ENCODE measurements around the gene NEXMIF.
"Not testable (repeated sequence)": the region's sequence is repeated elsewhere in the genome, so short reads cannot be mapped to it uniquely, and the experiment has no call there.

NEXMIF gene

DNA sequence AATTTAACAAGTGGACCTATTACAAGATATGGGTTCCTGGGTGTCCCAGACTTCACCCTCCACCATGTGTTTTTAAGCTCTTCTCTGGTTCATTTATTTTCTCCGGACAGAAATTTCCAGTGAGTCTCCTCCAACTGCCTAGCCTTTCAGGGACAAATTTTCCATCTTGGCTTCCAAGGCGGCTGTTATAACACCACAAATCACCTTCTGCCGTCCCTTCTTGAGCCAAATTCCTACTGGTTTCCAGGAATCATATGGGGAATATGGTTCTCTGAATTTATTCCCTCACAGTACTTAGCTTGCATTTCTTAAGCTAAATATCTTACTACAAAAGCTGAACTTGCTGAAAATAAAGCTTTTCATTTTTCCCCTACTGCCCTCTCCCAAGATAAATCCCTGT, 18.8 kb downstream of the NEXMIF start:
- H3K27ac ChIP-seq, result no peak overlapping the region
- H3K4me1 ChIP-seq (ENCODE audit: low read depth, poor library complexity, severe bottlenecking), result no peaks in the 10 kb centered on the region
- no peaks in the 10 kb centered on the region for H3K79me2 ChIP-seq (ENCODE audit: insufficient read depth, low read depth)
- H4K20me1 ChIP-seq (ENCODE audit: insufficient read depth), result no peaks in the 10 kb centered on the region
- TF ChIP-seq, protein P1, sequence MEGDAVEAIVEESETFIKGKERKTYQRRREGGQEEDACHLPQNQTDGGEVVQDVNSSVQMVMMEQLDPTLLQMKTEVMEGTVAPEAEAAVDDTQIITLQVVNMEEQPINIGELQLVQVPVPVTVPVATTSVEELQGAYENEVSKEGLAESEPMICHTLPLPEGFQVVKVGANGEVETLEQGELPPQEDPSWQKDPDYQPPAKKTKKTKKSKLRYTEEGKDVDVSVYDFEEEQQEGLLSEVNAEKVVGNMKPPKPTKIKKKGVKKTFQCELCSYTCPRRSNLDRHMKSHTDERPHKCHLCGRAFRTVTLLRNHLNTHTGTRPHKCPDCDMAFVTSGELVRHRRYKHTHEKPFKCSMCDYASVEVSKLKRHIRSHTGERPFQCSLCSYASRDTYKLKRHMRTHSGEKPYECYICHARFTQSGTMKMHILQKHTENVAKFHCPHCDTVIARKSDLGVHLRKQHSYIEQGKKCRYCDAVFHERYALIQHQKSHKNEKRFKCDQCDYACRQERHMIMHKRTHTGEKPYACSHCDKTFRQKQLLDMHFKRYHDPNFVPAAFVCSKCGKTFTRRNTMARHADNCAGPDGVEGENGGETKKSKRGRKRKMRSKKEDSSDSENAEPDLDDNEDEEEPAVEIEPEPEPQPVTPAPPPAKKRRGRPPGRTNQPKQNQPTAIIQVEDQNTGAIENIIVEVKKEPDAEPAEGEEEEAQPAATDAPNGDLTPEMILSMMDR (conservative IDR thresholded peaks at IDR 0.05; ENCODE audit: low read depth, low read length), result no peak
- no peak overlapping the region for H2AFZ ChIP-seq (ENCODE audit: low read depth)
- H3K4me2 ChIP-seq, result no peak overlapping the region
- no peak overlapping the region for H3K4me3 ChIP-seq (IDR thresholded peaks at IDR 0.05; ENCODE audit: insufficient read depth, low read depth, low read length)
- H3K9ac ChIP-seq, result no peak overlapping the region
- no peaks in the 10 kb centered on the region for H3K27me3 ChIP-seq (ENCODE audit: insufficient read depth, low read depth)
- H3K36me3 ChIP-seq (ENCODE audit: insufficient read depth), result no peaks in the 10 kb centered on the region

DNA sequence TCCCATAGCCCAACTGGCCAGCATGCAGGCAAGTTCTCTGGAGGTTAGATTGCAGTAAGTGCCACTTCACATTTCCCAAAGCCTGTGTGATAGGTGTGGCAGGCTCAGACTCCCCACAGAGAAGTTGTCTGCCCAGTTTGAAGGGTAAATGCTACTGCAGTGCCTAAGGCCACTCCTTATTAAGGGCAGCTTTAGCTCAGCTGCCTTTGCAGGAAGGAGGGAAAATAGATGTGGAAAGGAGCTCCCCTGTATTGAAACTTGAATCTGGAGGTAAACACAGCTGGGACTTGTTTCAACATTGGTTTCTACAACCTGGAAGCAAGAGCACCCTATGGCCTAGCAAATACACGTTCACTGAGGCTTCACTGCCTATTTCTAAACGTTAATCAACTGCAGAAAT, 22.4 kb downstream of the NEXMIF start:
- Histone ChIP-seq H3K4me2 (no peak overlapping the region), H3K36me3 (ENCODE audit: insufficient read depth) (no peaks in the 10 kb centered on the region), H3K27me3 (ENCODE audit: insufficient read depth, low read depth) (no peaks in the 10 kb centered on the region)

DNA sequence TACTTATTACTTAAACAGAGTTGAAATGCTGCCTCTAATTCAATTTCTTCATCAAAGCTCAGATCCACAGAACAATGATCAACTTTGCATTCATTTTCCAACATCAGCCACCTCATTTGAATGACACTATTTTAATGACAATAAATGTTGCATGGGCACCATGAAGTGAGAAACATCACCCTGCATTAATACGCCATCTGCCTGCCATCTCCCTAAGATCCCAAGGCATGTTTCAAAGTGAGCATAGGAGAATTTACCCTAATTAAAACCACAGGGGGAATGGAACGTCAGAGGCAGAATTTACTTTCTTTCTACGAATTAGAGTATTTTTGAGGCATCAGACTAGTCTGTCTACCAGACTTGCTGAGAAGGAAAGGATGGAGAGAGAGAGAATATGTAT, 32.7 kb downstream of the NEXMIF start:
- no peaks in the 10 kb centered on the region for H3K27me3 ChIP-seq (ENCODE audit: insufficient read depth, low read depth)
- H3K79me2 ChIP-seq (ENCODE audit: insufficient read depth, low read depth), result no peaks in the 10 kb centered on the region
- H4K20me1 ChIP-seq (ENCODE audit: insufficient read depth), result no peaks in the 10 kb centered on the region
- H3K36me3 ChIP-seq (ENCODE audit: insufficient read depth), result no peaks in the 10 kb centered on the region
- no peaks in the 10 kb centered on the region for H3K4me1 ChIP-seq (ENCODE audit: low read depth, poor library complexity, severe bottlenecking)
- no peak overlapping the region for H3K4me2 ChIP-seq
- H3K4me3 ChIP-seq (IDR thresholded peaks at IDR 0.05; ENCODE audit: insufficient read depth, low read depth, low read length), result no peak overlapping the region
- H3K9ac ChIP-seq, result no peak overlapping the region
- H3K27ac ChIP-seq, result no peak overlapping the region
- TF ChIP-seq, protein P1 (conservative IDR thresholded peaks at IDR 0.05; ENCODE audit: low read depth, low read length), result no peak
- no peak overlapping the region for H2AFZ ChIP-seq (ENCODE audit: low read depth)

More for the DNA sequence above, 22.4 kb downstream of the NEXMIF start:
- H3K4me1 ChIP-seq (ENCODE audit: low read depth, poor library complexity, severe bottlenecking), result no peaks in the 10 kb centered on the region
- TF ChIP-seq, protein P1 (conservative IDR thresholded peaks at IDR 0.05; ENCODE audit: low read depth, low read length), result no peak
- H4K20me1 ChIP-seq (ENCODE audit: insufficient read depth), result no peaks in the 10 kb centered on the region
- no peak overlapping the region for H3K9ac ChIP-seq
- no peak overlapping the region for H3K4me3 ChIP-seq (IDR thresholded peaks at IDR 0.05; ENCODE audit: insufficient read depth, low read depth, low read length)
- no peak overlapping the region for H2AFZ ChIP-seq (ENCODE audit: low read depth)
- H3K27ac ChIP-seq, result no peak overlapping the region
- H3K79me2 ChIP-seq (ENCODE audit: insufficient read depth, low read depth), result peaks cover 4% of the 10 kb centered on the region; the same call in 1 of the 2 replicates

DNA sequence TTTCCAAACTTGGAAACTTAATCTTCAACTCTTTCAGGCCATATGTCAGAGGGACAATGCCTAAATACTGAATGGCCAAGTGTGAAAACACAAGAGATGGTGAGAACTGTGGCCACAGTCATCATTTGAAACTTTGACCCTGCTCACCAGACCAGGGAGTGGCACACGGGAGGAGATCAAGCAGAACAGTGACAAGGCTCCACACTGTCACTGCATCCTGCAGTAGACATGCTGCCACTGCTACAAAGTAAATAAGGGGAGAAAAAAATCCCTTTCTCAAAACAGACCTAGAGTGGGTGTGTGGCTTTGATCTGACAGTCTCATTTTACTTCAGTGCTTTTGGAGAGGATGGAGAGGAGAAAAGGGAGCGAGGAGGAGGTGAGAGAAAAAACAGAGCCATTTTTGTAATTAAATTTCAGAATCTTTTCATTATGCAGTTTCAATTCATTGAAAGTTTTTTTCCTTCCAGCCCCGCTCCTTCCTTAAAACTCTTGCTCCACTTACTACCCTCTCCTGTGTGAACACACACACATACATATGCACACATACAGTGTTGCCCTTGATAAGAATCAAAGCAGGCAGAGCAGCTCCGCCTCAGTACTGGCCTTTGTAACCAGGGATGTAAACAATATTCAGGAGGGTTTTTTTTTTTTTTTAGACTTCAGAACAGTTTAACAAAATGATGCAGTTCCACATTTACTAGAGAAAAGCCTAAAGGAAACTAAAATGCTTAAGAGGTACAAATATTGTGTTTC, 34.4 kb downstream of the NEXMIF start:
- H3K4me2 ChIP-seq, result no peak overlapping the region
- H3K27me3 ChIP-seq (ENCODE audit: insufficient read depth, low read depth), result no peaks in the 10 kb centered on the region
- H3K36me3 ChIP-seq (ENCODE audit: insufficient read depth), result no peaks in the 10 kb centered on the region

DNA sequence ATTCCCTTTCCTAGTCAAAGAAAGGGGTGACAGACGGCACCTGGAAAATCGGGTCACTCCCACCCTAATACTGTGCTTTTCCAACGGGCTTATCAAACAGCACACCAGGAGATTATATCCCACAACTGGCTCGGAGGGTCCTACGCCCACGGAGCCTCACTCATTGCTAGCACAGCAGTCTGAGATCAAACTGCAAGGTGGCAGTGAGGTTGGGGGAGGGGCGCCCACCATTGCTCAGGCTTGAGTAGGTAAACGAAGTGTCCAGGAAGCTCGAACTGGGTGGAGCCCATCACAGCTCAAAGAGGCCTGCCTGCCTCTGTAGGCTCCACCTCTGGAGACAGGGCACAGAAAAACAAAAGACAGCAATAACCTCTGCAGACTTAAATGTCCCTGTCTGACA, 42.9 kb downstream of the NEXMIF start:
- H3K9ac ChIP-seq; H3K4me2 ChIP-seq; H3K36me3 ChIP-seq (ENCODE audit: insufficient read depth); H3K27ac ChIP-seq; H3K4me1 ChIP-seq (ENCODE audit: low read depth, poor library complexity, severe bottlenecking); H3K27me3 ChIP-seq (ENCODE audit: insufficient read depth, low read depth); H2AFZ ChIP-seq (ENCODE audit: low read depth); H3K79me2 ChIP-seq (ENCODE audit: insufficient read depth, low read depth); H4K20me1 ChIP-seq (ENCODE audit: insufficient read depth); H3K4me3 ChIP-seq (IDR thresholded peaks at IDR 0.05; ENCODE audit: insufficient read depth, low read depth, low read length): not testable (repeated sequence)

More for the DNA sequence above, 34.4 kb downstream of the NEXMIF start:
- Histone ChIP-seq H3K4me3 (IDR thresholded peaks at IDR 0.05; ENCODE audit: insufficient read depth, low read depth, low read length) (no peak overlapping the region), H3K9ac (no peak overlapping the region), H3K79me2 (ENCODE audit: insufficient read depth, low read depth) (no peaks in the 10 kb centered on the region), H3K27ac (no peak overlapping the region), H2AFZ (ENCODE audit: low read depth) (no peak overlapping the region), H4K20me1 (ENCODE audit: insufficient read depth) (no peaks in the 10 kb centered on the region), H3K4me1 (ENCODE audit: low read depth, poor library complexity, severe bottlenecking) (no peaks in the 10 kb centered on the region)
- TF ChIP-seq, protein P1 (conservative IDR thresholded peaks at IDR 0.05; ENCODE audit: low read depth, low read length), result no peak
